IMR-90 (cell line): ENCODE measurements around the gene TECTB. TPM values are rescaled to one million over a fixed set of nuclear protein-coding genes. Genes with fewer than 3 reads are reported as not detected.

Experiments used
- microRNA-seq, 2 experiments: library from miRNA; stranded (forward) in 1 of 2; unstranded in 1 of 2; fragments of 10-50 nt in 1 of 2; fragments of <30 nt in 1 of 2; gene quantifications in 1 of 2; microRNA quantifications in 1 of 2; one replicate each; pipeline versions ENCODE3 to v1.1.0; 2013 to 2020; ENCODE audit not compliant: insufficient read depth in 1 of 2, insufficient read length in 1 of 2, unreplicated experiment in 1 of 2
- polyA plus RNA-seq, 3 experiments: library from polyadenylated mRNA; depleted of rRNA; stranded (reverse); fragments of >200 nt; gene quantifications; 2 replicates each; pipeline ENCODE4 v1.2.3, GENCODE V29; 2012; ENCODE audit warnings: low replicate concordance in 1 of 3
- small RNA-seq, 5 experiments: library from RNA; depleted of rRNA; stranded (forward); fragments of <200 nt; gene quantifications; one replicate each; pipeline ENCODE3, GENCODE V24; 2012
- total RNA-seq: library from RNA; depleted of rRNA; stranded (reverse); fragments of >200 nt; gene quantifications from 2 replicates; pipeline ENCODE4 v1.2.3, GENCODE V29; 2012; rRNA removed

Gene TECTB
- total and polyA plus RNA-seq, 2 of the 4 experiments (the other 2 are of a cell fraction) = not detected

Small RNAs within 50 kb of the gene (microRNA-seq; reads per million reads assigned to microRNA genes)
- gene MIR6715A (ENCODE audit: insufficient read depth in 1 of 2, insufficient read length in 1 of 2, unreplicated experiment in 1 of 2) = 0 reads per million in 2 experiments
- gene MIR6715B (ENCODE audit: unreplicated experiment) = not detected

Small RNAs within 50 kb of the gene (small RNA-seq; reads per million reads assigned to genes)
- 0 reads per million in 5 experiments for gene MIR6715A

Other genes starting within 250 kb of the TECTB start
- 11.5 and 13.1 TPM in 2 replicates for gene GPAM, start 99.6 kb upstream of the TECTB start, total RNA-seq
- 3.0 and 3.5 TPM in 2 replicates for gene GPAM, start 99.6 kb upstream of the TECTB start, polyA plus RNA-seq (2012; rRNA removed)
- 1.1 and 1.3 TPM in 2 replicates for gene ACSL5, start 90.7 kb downstream of the TECTB start, total RNA-seq
- gene ACSL5, start 90.7 kb downstream of the TECTB start, polyA plus RNA-seq (2012; rRNA removed) = 0.86 and 0.87 TPM in 2 replicates
- 17.4 and 22.2 TPM in 2 replicates for gene ZDHHC6, start 163.5 kb downstream of the TECTB start, total RNA-seq
- 15.4 and 21.6 TPM in 2 replicates for gene ZDHHC6, start 163.5 kb downstream of the TECTB start, polyA plus RNA-seq (2012; rRNA removed)
- gene VTI1A, start 163.8 kb downstream of the TECTB start, total RNA-seq = 24.9 and 35.0 TPM in 2 replicates
- gene VTI1A, start 163.8 kb downstream of the TECTB start, polyA plus RNA-seq (2012; rRNA removed) = 7.7 and 9.7 TPM in 2 replicates